Brain microvascular endothelial cell (primary cell): Measurements from ENCODE around the gene CDC42BPA.

Source experiments
- DNase-seq: peaks from one replicate; pipeline ENCODE4 v3.0.0-alpha.2; 2020
- H3K27ac ChIP-seq: fragments of 250-450 bp; sonication (Bioruptor Pico); 2 replicates; pipeline ENCODE4 v1.5.1; 2020; ENCODE audit warnings: mild to moderate bottlenecking, moderate library complexity
- H3K27me3 ChIP-seq: fragments of 250-450 bp; sonication (Bioruptor Pico); replicated peaks from 2 replicates; pipeline ENCODE4 v1.5.1; 2020; ENCODE audit warnings: mild to moderate bottlenecking
- H3K36me3 ChIP-seq: fragments of 250-450 bp; sonication (Bioruptor Pico); replicated peaks from 2 replicates; pipeline ENCODE4 v1.5.1; 2020; ENCODE audit warnings: mild to moderate bottlenecking
- H3K4me3 ChIP-seq: 2 replicates; pipeline ENCODE4 v1.5.1; 2011; ENCODE audit warnings: low read depth, mild to moderate bottlenecking, control low read depth, low read length, moderate library complexity
- CTCF ChIP-seq: IDR thresholded peaks from 2 replicates; pipeline ENCODE4 v1.5.1; 2011; ENCODE audit warnings: low read depth, mild to moderate bottlenecking, moderate library complexity, low read length, control low read depth, inconsistent platforms; ENCODE audit errors: missing control alignments
- in situ Hi-C: cut with HindIII; loops from 2 replicates; pipeline ENCODE4 v1.10.0; 2017; ENCODE audit warnings: low sequenced_read_pairs, low pct_ligation_motif_present

The CDC42BPA gene

GRCh38 chr1:227318016-227318852 lies at the start of gene CDC42BPA:
Gene CDC42BPA (minus strand): TSS chr1:227318492. CDS start chr1:227317182, 1,310 bp downstream.
- Histone ChIP-seq H3K36me3 (no peaks in the 10 kb centered on the region), H3K27ac (peak within 1 kb of the TSS; percentile 67), H3K27me3 (no peaks in the 10 kb centered on the region), H3K4me3 (peak within 1 kb of the TSS; percentile 75)
- no peak for TF ChIP-seq CTCF
- peak; percentile 85 for DNase-seq
- in situ Hi-C loops: no loop called here

- H3K4me3 ChIP-seq: no peak overlapping the region
- in situ Hi-C loops: no loop called here
- H3K36me3 ChIP-seq: no peaks in the 10 kb centered on the region
- no peak overlapping the region for H3K27ac ChIP-seq
- no peak for DNase-seq
- TF ChIP-seq CTCF: no peak
- H3K27me3 ChIP-seq: no peaks in the 10 kb centered on the region
These were observed 49.7 kb upstream of the CDC42BPA start for GRCh38 chr1:227368009-227368408.

GRCh38 chr1:227365473-227366431 lies 47.5 kb upstream of the CDC42BPA start:
- H3K36me3 ChIP-seq: no peaks in the 10 kb centered on the region
- no peak overlapping the region for H3K4me3 ChIP-seq
- no peaks in the 10 kb centered on the region for H3K27me3 ChIP-seq
- in situ Hi-C loops: no loop called here
- DNase-seq: no peak
- H3K27ac ChIP-seq: no peak overlapping the region
- TF ChIP-seq CTCF: no peak

GRCh38 chr1:227364657-227365056 lies 46.4 kb upstream of the CDC42BPA start:
- DNase-seq: no peak
- Histone ChIP-seq H3K36me3 (no peaks in the 10 kb centered on the region), H3K27ac (no peak overlapping the region), H3K4me3 (no peak overlapping the region), H3K27me3 (no peaks in the 10 kb centered on the region)
- in situ Hi-C loops: no loop called here
- TF ChIP-seq CTCF: no peak

- in situ Hi-C loops: no loop called here
- Histone ChIP-seq H3K36me3 (no peaks in the 10 kb centered on the region), H3K4me3 (no peak overlapping the region), H3K27me3 (no peaks in the 10 kb centered on the region), H3K27ac (no peak overlapping the region)
- no peak for DNase-seq
- no peak for TF ChIP-seq CTCF
These were observed 45.5 kb upstream of the CDC42BPA start for GRCh38 chr1:227363825-227364224.
